ENCODE data around the gene LRMDA.
A peak's percentile ranks its signal among the peaks of the same experiment; 100 is the strongest.

Gene LRMDA

DNA sequence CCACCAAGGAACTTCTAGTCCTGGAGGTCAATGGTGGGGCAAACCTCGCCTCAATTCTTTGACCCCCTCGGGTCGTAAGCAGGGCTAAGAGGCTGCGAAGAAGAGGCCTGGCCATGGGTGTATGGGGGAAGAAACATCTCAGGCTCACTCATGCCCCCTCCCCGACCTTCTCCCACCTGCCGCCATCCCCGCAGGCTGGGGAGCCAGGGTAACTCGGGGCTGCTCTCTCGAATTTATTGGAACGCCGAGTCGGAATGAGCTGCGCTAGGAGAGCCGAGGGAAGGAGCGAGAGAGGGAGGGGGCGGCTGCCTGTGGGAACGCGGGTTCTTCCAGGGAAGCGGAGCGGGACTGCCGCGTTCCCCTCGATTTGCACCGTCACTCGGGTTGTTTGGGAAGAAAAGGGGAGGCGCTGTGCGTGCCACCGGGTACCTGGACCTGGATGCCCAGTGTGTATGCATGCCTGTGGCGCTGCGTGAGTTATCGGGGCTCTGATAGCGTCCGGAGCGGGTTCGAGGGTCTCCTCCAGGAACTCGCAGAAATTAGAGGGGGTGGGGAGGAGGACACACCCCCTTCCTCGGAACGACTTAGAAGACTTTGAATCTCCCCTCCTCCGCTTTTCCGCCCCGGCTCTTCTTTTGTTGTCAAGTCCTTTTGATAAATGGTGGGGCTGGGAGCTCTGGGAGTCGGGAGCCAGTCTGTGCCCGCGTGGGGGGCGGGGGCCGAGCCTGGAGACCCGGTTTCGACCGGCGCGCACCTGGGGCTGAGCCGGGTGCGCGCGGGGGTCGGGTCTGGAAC is 28.1 kb upstream of the LRMDA start:
- Histone ChIP-seq H3K9me3 (ENCODE audit: insufficient read depth, low read depth, low read length) (peaks cover 5% of the 10 kb centered on the region; the same call in 1 of the 2 replicates), H3K36me3 (ENCODE audit: insufficient read depth, low read depth, low read length) (no peaks in the 10 kb centered on the region), H3K4me3 (ENCODE audit: low read length) (peak overlapping the region; percentile 70), H3K9ac (ENCODE audit: low read depth, low read length) (no peak overlapping the region; the same call in 1 of the 2 replicates), H3K27me3 (ENCODE audit: insufficient read depth, low read length) (peaks cover 100% of the 10 kb centered on the region), H3K4me1 (ENCODE audit: insufficient read depth, low read length) (peaks cover 12% of the 10 kb centered on the region; the same call in 1 of the 2 replicates), H3K27ac (ENCODE audit: low read length) (no peak overlapping the region)

GRCh38 chr10:75403939-75404814 is 27.2 kb upstream of the LRMDA start:
- Histone ChIP-seq H3K4me1 (ENCODE audit: insufficient read depth, low read length) (peaks cover 12% of the 10 kb centered on the region; the same call in 1 of the 2 replicates), H3K9me3 (ENCODE audit: insufficient read depth, low read depth, low read length) (peaks cover 5% of the 10 kb centered on the region; the same call in 1 of the 2 replicates), H3K27ac (ENCODE audit: low read length) (no peak overlapping the region), H3K27me3 (ENCODE audit: insufficient read depth, low read length) (peaks cover 100% of the 10 kb centered on the region), H3K9ac (ENCODE audit: low read depth, low read length) (no peak overlapping the region), H3K4me3 (ENCODE audit: low read length) (peak overlapping the region; percentile 70), H3K36me3 (ENCODE audit: insufficient read depth, low read depth, low read length) (no peaks in the 10 kb centered on the region)

GRCh38 chr10:75404815-75405597 is 26.4 kb upstream of the LRMDA start:
- no peak overlapping the region for H3K27ac ChIP-seq (ENCODE audit: low read length)
- no peaks in the 10 kb centered on the region for H3K36me3 ChIP-seq (ENCODE audit: insufficient read depth, low read depth, low read length)
- H3K9me3 ChIP-seq (ENCODE audit: insufficient read depth, low read depth, low read length): peaks cover 5% of the 10 kb centered on the region; the same call in 1 of the 2 replicates
- peak overlapping the region; percentile 70 for H3K4me3 ChIP-seq (ENCODE audit: low read length)
- peaks cover 14% of the 10 kb centered on the region; the same call in 1 of the 2 replicates for H3K4me1 ChIP-seq (ENCODE audit: insufficient read depth, low read length)
- peaks cover 100% of the 10 kb centered on the region for H3K27me3 ChIP-seq (ENCODE audit: insufficient read depth, low read length)
- H3K9ac ChIP-seq (ENCODE audit: low read depth, low read length): no peak overlapping the region

DNA sequence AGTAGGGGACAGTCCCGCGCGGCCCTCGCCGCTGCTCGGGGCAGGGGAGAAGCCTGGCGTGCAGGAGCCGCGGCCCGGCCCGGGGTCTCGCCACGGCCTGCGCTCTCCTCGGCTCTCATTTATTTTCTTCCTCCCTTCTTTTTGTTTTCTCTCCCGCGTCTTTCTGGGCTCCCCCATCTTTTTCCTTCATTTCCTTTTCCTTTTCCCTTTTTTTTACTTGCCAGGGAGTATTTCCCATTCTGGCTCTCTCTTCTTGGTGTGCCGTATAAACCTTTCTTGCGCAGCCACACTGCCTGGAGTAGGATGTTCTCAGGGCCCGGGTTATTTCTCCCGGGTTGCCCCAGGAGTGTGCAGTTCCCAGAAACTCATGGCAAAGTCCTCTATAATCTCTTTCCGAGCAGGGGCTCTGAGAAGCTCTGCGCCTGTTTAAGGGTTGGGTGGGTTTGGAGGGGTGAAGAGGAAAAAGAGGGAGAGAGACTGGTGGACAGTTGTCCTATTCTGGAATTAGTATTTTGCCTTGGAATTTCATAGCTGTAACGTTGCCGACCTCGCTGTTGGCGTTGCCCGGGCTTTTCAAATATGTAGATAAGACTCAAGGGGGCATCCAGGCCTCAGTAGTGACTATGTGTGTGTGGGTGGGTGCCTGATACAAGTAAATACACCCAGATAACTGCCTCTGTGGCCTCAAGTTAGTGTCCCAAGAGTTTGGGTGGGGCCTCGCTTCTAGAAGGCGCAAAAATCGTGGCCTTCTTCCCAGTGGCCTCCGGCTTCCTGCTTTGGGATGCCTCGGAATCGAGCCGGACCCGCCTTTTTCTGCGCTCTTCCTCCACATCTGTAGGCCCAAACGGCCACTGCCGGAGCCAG is 25.6 kb upstream of the LRMDA start:
- H3K9ac ChIP-seq (ENCODE audit: low read depth, low read length): no peak overlapping the region

GRCh38 chr10:75406462-75407223 is 24.8 kb upstream of the LRMDA start:
- Histone ChIP-seq H3K4me1 (ENCODE audit: insufficient read depth, low read length) (peaks cover 13% of the 10 kb centered on the region), H3K27me3 (ENCODE audit: insufficient read depth, low read length) (peaks cover 100% of the 10 kb centered on the region), H3K9ac (ENCODE audit: low read depth, low read length) (no peak overlapping the region), H3K36me3 (ENCODE audit: insufficient read depth, low read depth, low read length) (no peaks in the 10 kb centered on the region), H3K9me3 (ENCODE audit: insufficient read depth, low read depth, low read length) (peaks cover 5% of the 10 kb centered on the region; the same call in 1 of the 2 replicates), H3K27ac (ENCODE audit: low read length) (no peak overlapping the region), H3K4me3 (ENCODE audit: low read length) (no peak overlapping the region)

More for the DNA sequence above, 25.6 kb upstream of the LRMDA start:
- H3K4me1 ChIP-seq (ENCODE audit: insufficient read depth, low read length): peaks cover 14% of the 10 kb centered on the region
- peaks cover 100% of the 10 kb centered on the region for H3K27me3 ChIP-seq (ENCODE audit: insufficient read depth, low read length)
- H3K9me3 ChIP-seq (ENCODE audit: insufficient read depth, low read depth, low read length): peaks cover 5% of the 10 kb centered on the region; the same call in 1 of the 2 replicates
- no peak overlapping the region for H3K4me3 ChIP-seq (ENCODE audit: low read length)
- H3K27ac ChIP-seq (ENCODE audit: low read length): no peak overlapping the region
- no peaks in the 10 kb centered on the region for H3K36me3 ChIP-seq (ENCODE audit: insufficient read depth, low read depth, low read length)

- no peak overlapping the region for H3K9ac ChIP-seq (ENCODE audit: low read depth, low read length)
Observed at GRCh38 chr10:75407224-75407712, 24.2 kb upstream of the LRMDA start.

GRCh38 chr10:75407713-75408508 is 23.5 kb upstream of the LRMDA start:
- no peak overlapping the region for H3K9ac ChIP-seq (ENCODE audit: low read depth, low read length)
- H3K27ac ChIP-seq (ENCODE audit: low read length): no peak overlapping the region
- no peaks in the 10 kb centered on the region for H3K36me3 ChIP-seq (ENCODE audit: insufficient read depth, low read depth, low read length)
- H3K9me3 ChIP-seq (ENCODE audit: insufficient read depth, low read depth, low read length): peaks cover 5% of the 10 kb centered on the region; the same call in 1 of the 2 replicates
- H3K4me1 ChIP-seq (ENCODE audit: insufficient read depth, low read length): peaks cover 13% of the 10 kb centered on the region
- peaks cover 100% of the 10 kb centered on the region for H3K27me3 ChIP-seq (ENCODE audit: insufficient read depth, low read length)
- peak overlapping the region; percentile 75; the same call in 1 of the 2 replicates for H3K4me3 ChIP-seq (ENCODE audit: low read length)

More at GRCh38 chr10:75407224-75407712, 24.2 kb upstream of the LRMDA start:
- H3K4me3 ChIP-seq (ENCODE audit: low read length): no peak overlapping the region; the same call in 1 of the 2 replicates
- H3K9me3 ChIP-seq (ENCODE audit: insufficient read depth, low read depth, low read length): peaks cover 5% of the 10 kb centered on the region; the same call in 1 of the 2 replicates
- peaks cover 13% of the 10 kb centered on the region for H3K4me1 ChIP-seq (ENCODE audit: insufficient read depth, low read length)
- H3K27ac ChIP-seq (ENCODE audit: low read length): no peak overlapping the region
- peaks cover 100% of the 10 kb centered on the region for H3K27me3 ChIP-seq (ENCODE audit: insufficient read depth, low read length)
- H3K36me3 ChIP-seq (ENCODE audit: insufficient read depth, low read depth, low read length): no peaks in the 10 kb centered on the region

- Histone ChIP-seq H3K4me3 (ENCODE audit: low read length) (peak overlapping the region; percentile 75; the same call in 1 of the 2 replicates), H3K9me3 (ENCODE audit: insufficient read depth, low read depth, low read length) (peaks cover 5% of the 10 kb centered on the region; the same call in 1 of the 2 replicates), H3K4me1 (ENCODE audit: insufficient read depth, low read length) (peaks cover 13% of the 10 kb centered on the region), H3K27ac (ENCODE audit: low read length) (no peak overlapping the region), H3K9ac (ENCODE audit: low read depth, low read length) (no peak overlapping the region), H3K27me3 (ENCODE audit: insufficient read depth, low read length) (peaks cover 100% of the 10 kb centered on the region), H3K36me3 (ENCODE audit: insufficient read depth, low read depth, low read length) (no peaks in the 10 kb centered on the region)
Observed at GRCh38 chr10:75408509-75408875, 22.9 kb upstream of the LRMDA start.

Measured in iPS-20b (cell line).